IMR-90 (cell line): Measurements from ENCODE around the gene BECN2. TPM values are rescaled to one million over a fixed set of nuclear protein-coding genes. Genes with fewer than 3 reads are reported as not detected.

Experiments
- ATAC-seq: fragments of 200-7000 bp; cut with Tn5 transposase; 2 replicates; pipeline ENCODE4 v1.9.1; 2020; ENCODE audit warnings: low read depth, mild to moderate bottlenecking, moderate library complexity
- BruUV-seq: library from RNA; stranded (reverse); fragments of 400-500 nt; replicated peaks from 2 replicates; lab custom pipeline; 2021; lab: Mats Ljungman, UMichigan
- CTCF ChIA-PET: fragments of 300-600 bp; formaldehyde crosslinking; extraction: SDS; loops from one replicate; lab custom pipeline; 2021; ENCODE audit warnings: antibody characterized with exemption; lab: Yijun Ruan, JAX
- POLR2A ChIA-PET: fragments of 300-600 bp; sonication (Branson Sonifier 250); formaldehyde crosslinking; loops from one replicate; lab custom pipeline; 2022; ENCODE audit warnings: antibody characterized with exemption; ENCODE audit not compliant: unreplicated experiment; lab: Charles Lee
- DNase-seq: peaks from one replicate; pipeline ENCODE4 v3.0.0; 2013
- H2AFZ ChIP-seq: replicated peaks from 2 replicates; pipeline ENCODE3; 2013; ENCODE audit warnings: low read length, mild to moderate bottlenecking; ENCODE audit not compliant: poor library complexity
- H2AK5ac ChIP-seq: 2 replicates; pipeline ENCODE4 v1.6.1; 2013; ENCODE audit warnings: low read depth, low read length, inconsistent platforms
- H2AK9ac ChIP-seq: replicated peaks from 2 replicates; pipeline ENCODE3; 2013; ENCODE audit warnings: mild to moderate bottlenecking, low read depth, low read length, moderate library complexity; ENCODE audit not compliant: poor library complexity
- H2BK120ac ChIP-seq: 2 replicates; pipeline ENCODE4 v1.6.1; 2013; ENCODE audit warnings: low read depth, low read length, inconsistent platforms
- H2BK15ac ChIP-seq: 3 replicates; pipeline ENCODE4 v1.6.1; 2013; ENCODE audit warnings: low read depth, low read length, inconsistent platforms
- H2BK20ac ChIP-seq: 2 replicates; pipeline ENCODE4 v1.6.1; 2013; ENCODE audit warnings: low read depth, mild to moderate bottlenecking, inconsistent platforms, low read length, moderate library complexity
- H2BK5ac ChIP-seq: 2 replicates; pipeline ENCODE4 v1.6.1; 2013; ENCODE audit warnings: mild to moderate bottlenecking, low read depth, low read length, inconsistent platforms; ENCODE audit not compliant: poor library complexity, severe bottlenecking
- H3K14ac ChIP-seq: replicated peaks from 2 replicates; pipeline ENCODE4 v1.6.1; 2013; ENCODE audit warnings: low read depth, low read length, inconsistent platforms
- H3K18ac ChIP-seq: 2 replicates; pipeline ENCODE4 v1.6.1; 2013; ENCODE audit warnings: low read depth, low read length, control low read depth
- H3K23ac ChIP-seq: 2 replicates; pipeline ENCODE4 v1.6.1; 2013; ENCODE audit warnings: low read depth, low read length, inconsistent platforms
- H3K27ac ChIP-seq: 2 replicates; pipeline ENCODE4 v1.5.1; 2013; ENCODE audit warnings: mild to moderate bottlenecking, control low read depth, low read length; ENCODE audit not compliant: insufficient read depth
- H3K27me3 ChIP-seq: 2 replicates; pipeline ENCODE4 v1.6.1; 2013; ENCODE audit warnings: low read length; ENCODE audit not compliant: control insufficient read depth, insufficient read depth
- H3K36me3 ChIP-seq: 2 replicates; pipeline ENCODE4 v1.6.1; 2013; ENCODE audit warnings: low read length, mixed read lengths; ENCODE audit not compliant: control insufficient read depth, insufficient read depth
- H3K4ac ChIP-seq: 2 replicates; pipeline ENCODE4 v1.6.1; 2013; ENCODE audit warnings: low read depth, low read length, inconsistent platforms
- H3K4me1 ChIP-seq: 2 replicates; pipeline ENCODE4 v1.6.1; 2013; ENCODE audit warnings: low read length, mixed read lengths; ENCODE audit not compliant: control insufficient read depth, insufficient read depth
- H3K4me2 ChIP-seq: 2 replicates; pipeline ENCODE4 v1.6.1; 2013; ENCODE audit warnings: low read depth, mild to moderate bottlenecking, control low read depth, low read length, moderate library complexity
- H3K4me3 ChIP-seq: 2 replicates; pipeline ENCODE4 v1.5.1; 2013; ENCODE audit warnings: low read depth, mild to moderate bottlenecking, control low read depth, low read length, moderate library complexity; ENCODE audit not compliant: insufficient read depth
- H3K56ac ChIP-seq: 2 replicates; pipeline ENCODE4 v1.6.1; 2013; ENCODE audit warnings: low read length, inconsistent platforms; ENCODE audit not compliant: insufficient read depth; ENCODE audit errors: extremely low read depth
- H3K79me1 ChIP-seq, 2 experiments: 2 replicates each; pipeline ENCODE4 v1.6.1; 2013; ENCODE audit warnings: low read length in 2 of 2, inconsistent platforms in 1 of 2, low read depth in 1 of 2
- H3K9ac ChIP-seq: 2 replicates; pipeline ENCODE4 v1.6.1; 2013; ENCODE audit warnings: low read depth, low read length, control low read depth
- H3K9me1 ChIP-seq: 2 replicates; pipeline ENCODE4 v1.6.1; 2013; ENCODE audit warnings: low read length, inconsistent platforms; ENCODE audit not compliant: insufficient read depth
- H3K9me3 ChIP-seq: 2 replicates; pipeline ENCODE4 v1.6.1; 2013; ENCODE audit warnings: low read length; ENCODE audit not compliant: control insufficient read depth, insufficient read depth
- H4K20me1 ChIP-seq: 2 replicates; pipeline ENCODE4 v1.6.1; 2013; ENCODE audit warnings: low read length, inconsistent platforms; ENCODE audit not compliant: insufficient read depth
- H4K5ac ChIP-seq: 2 replicates; pipeline ENCODE4 v1.6.1; 2013; ENCODE audit warnings: mild to moderate bottlenecking, low read depth, low read length, control low read depth
- H4K8ac ChIP-seq, 2 experiments: 2 replicates each; pipeline ENCODE4 v1.6.1; 2013; ENCODE audit warnings: low read depth in 2 of 2, low read length in 2 of 2, control low read depth in 1 of 2, inconsistent platforms in 1 of 2
- H4K91ac ChIP-seq: 2 replicates; pipeline ENCODE4 v1.6.1; 2013; ENCODE audit warnings: low read depth, low read length, inconsistent platforms; ENCODE audit not compliant: insufficient read depth
- FOS ChIP-seq: fragments of 150-350 bp; IDR thresholded peaks from 2 replicates; pipeline ENCODE4 v1.6.1; 2016; ENCODE audit warnings: low read depth, low read length
- MXI1 ChIP-seq: IDR thresholded peaks from 2 replicates; pipeline ENCODE4 v1.6.1; 2012; ENCODE audit warnings: low read depth, mild to moderate bottlenecking, low read length, moderate library complexity, borderline replicate concordance
- NFE2L2 ChIP-seq: fragments of 150-350 bp; IDR thresholded peaks from 2 replicates; pipeline ENCODE4 v1.6.1; 2016; ENCODE audit warnings: low read depth, mild to moderate bottlenecking, low read length
- POLR2A ChIP-seq: IDR thresholded peaks from 2 replicates; pipeline ENCODE4 v1.6.1; 2012; ENCODE audit warnings: mild to moderate bottlenecking, low read depth, low read length
- SMC3 ChIP-seq: fragments of 150-350 bp; IDR thresholded peaks from 2 replicates; pipeline ENCODE4 v1.6.1; 2016; ENCODE audit warnings: low read depth, mild to moderate bottlenecking, antibody characterized with exemption, low read length, moderate library complexity
- WGBS, 2 experiments: methylation state at CpG; one replicate each; pipeline versions ENCODE4 v1.1.5 to v1.1.7; 2013; ENCODE audit warnings: missing lambda C conversion rate in 2 of 2; ENCODE audit not compliant: insufficient read length in 1 of 2; ENCODE audit errors: extremely low coverage in 2 of 2; 5-methylcytosine and 5-hydroxymethylcytosine counted together
- dilution Hi-C: fragments of 300-500 bp; cut with HindIII; formaldehyde crosslinking; loops from one replicate; pipeline ENCODE4 v1.14.3; 2018; ENCODE audit warnings: low sequenced_read_pairs; ENCODE audit not compliant: unreplicated experiment
- in situ Hi-C: fragments of 300-500 bp; cut with MboI; formaldehyde crosslinking; loops from 3 replicates; pipeline ENCODE4 v1.14.3; 2019; ENCODE audit warnings: low sequenced_read_pairs, inconsistent platforms, mixed read lengths
- intact Hi-C: fragments of 100-400 bp; cut with micrococcal nuclease; formaldehyde crosslinking; loops from 2 replicates; pipeline ENCODE4 v1.10.0; 2022
- polyA plus RNA-seq, 3 experiments: library from polyadenylated mRNA; depleted of rRNA; stranded (reverse); fragments of >200 nt; gene quantifications; 2 replicates each; pipeline ENCODE4 v1.2.3, GENCODE V29; 2012; ENCODE audit warnings: low replicate concordance in 1 of 3
- total RNA-seq: library from RNA; depleted of rRNA; stranded (reverse); fragments of >200 nt; gene quantifications from 2 replicates; pipeline ENCODE4 v1.2.3, GENCODE V29; 2012
- TF ChIP-seq, protein P1 (sequence below): fragments of 150-350 bp; IDR thresholded peaks from 2 replicates; pipeline ENCODE4 v1.6.1; 2017; ENCODE audit warnings: mild to moderate bottlenecking, antibody characterized with exemption, low read length, low read depth

Gene BECN2
- total and polyA plus RNA-seq, 2 of the 4 experiments (the other 2 are of a cell fraction), result not detected

DNA sequence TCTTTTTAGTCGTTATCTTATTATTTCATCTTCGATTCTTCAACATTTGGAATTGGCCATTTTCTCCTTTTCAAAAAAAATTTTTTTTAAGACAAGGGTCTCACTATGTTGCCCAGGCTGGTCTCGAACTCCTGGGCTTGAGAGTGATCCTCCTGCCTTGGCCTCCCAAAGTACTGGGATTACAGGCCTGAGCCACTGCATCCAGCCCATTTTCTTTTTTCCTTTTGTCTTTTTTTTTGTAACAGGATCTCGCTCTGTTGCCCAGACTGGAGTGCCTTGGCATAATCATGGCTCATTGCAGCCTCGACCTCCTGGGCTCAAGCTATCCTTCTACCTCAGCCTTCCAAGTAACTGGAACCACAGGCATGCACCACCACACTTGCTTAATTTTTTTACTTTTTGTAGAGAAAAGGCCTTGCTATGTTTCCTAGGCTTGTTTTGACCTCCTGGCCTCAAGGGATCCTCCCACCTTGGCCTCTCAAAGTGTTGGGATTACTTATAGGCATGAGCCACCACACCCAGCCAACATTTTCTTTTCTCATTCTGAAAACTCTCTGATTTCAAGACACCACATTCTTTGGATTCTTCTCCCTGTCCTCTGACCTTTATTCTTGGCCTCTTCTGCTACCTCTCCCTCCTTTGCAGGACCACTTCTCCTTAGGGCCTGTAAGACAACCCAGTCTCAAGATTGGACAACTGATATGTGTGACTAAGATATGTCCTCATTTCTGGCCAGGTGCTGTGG, 47.4 kb downstream of the BECN2 start:
- Histone ChIP-seq H3K36me3 (no peaks in the 10 kb centered on the region), H3K56ac (no peak overlapping the region), H3K18ac (no peak overlapping the region), H2AFZ (no peak overlapping the region), H2AK5ac (no peak overlapping the region), H2AK9ac (no peak overlapping the region), H2BK15ac (no peak overlapping the region), H3K4me1 (no peaks in the 10 kb centered on the region), H3K79me1 (no peaks in the 10 kb centered on the region), H3K27ac (no peak overlapping the region), H3K9ac (no peak overlapping the region), H4K5ac (no peak overlapping the region), H4K20me1 (no peaks in the 10 kb centered on the region), H3K9me3 (no peaks in the 10 kb centered on the region; the same call in 1 of the 2 replicates), H4K91ac (no peak overlapping the region), H3K4ac (no peak overlapping the region), H3K27me3 (no peaks in the 10 kb centered on the region), H2BK5ac (no peak overlapping the region), H4K8ac (no peak overlapping the region), H2BK120ac (no peak overlapping the region), H3K23ac (no peak overlapping the region), H3K4me3 (no peak overlapping the region), H2BK20ac (no peak overlapping the region), H3K4me2 (no peak overlapping the region), H3K9me1 (no peaks in the 10 kb centered on the region), H3K14ac (no peak overlapping the region)
- 83% methylated on average over 1 of the region's 5 CpGs; no CpG with 5 or more reads in 1 of the 2 experiments for WGBS, 2 experiments
- intact Hi-C loops (no loop called here), in situ Hi-C loops (no loop called here), dilution Hi-C loops (no loop called here)
- TF ChIP-seq FOS, result no peak
- TF ChIP-seq, protein P1, sequence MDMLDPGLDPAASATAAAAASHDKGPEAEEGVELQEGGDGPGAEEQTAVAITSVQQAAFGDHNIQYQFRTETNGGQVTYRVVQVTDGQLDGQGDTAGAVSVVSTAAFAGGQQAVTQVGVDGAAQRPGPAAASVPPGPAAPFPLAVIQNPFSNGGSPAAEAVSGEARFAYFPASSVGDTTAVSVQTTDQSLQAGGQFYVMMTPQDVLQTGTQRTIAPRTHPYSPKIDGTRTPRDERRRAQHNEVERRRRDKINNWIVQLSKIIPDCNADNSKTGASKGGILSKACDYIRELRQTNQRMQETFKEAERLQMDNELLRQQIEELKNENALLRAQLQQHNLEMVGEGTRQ, result no peak
- no peak for TF ChIP-seq MXI1
- TF ChIP-seq POLR2A, result no peak
- no peak for TF ChIP-seq NFE2L2
- TF ChIP-seq SMC3, result no peak
- DNase-seq (no peak), ATAC-seq (no peak)
- no TSS peak for BruUV-seq
- ChIA-PET POLR2A (no interaction called here), CTCF (no interaction called here)
